DMS53 treated with DMSO at 0.1 percent for 48 hours (cell line): Measurements from ENCODE around the gene ADSL.
"Not testable (repeated sequence)": the region's sequence is repeated elsewhere in the genome, so short reads cannot be mapped to it uniquely, and the experiment has no call there.

Experiments used
- DNase-seq: peaks from one replicate; lab custom pipeline; 2025; ENCODE audit not compliant: unreplicated experiment; lab: John Stamatoyannopoulos, UW

The ADSL gene

GRCh38 chr22:40346185-40347118 lies at the start of gene ADSL:
TSS of gene ADSL (plus strand) at chr22:40346500. CDS start at chr22:40346559, 59 bp downstream.
- DNase-seq, result peak; percentile 64

- no peak for DNase-seq
Measured at GRCh38 chr22:40300316-40300715, 46.0 kb upstream of the ADSL start.

- DNase-seq, result no peak
Measured at GRCh38 chr22:40300884-40301672, 45.2 kb upstream of the ADSL start.

GRCh38 chr22:40302149-40302548 lies 44.2 kb upstream of the ADSL start:
- no peak for DNase-seq

GRCh38 chr22:40305625-40306024 lies 40.7 kb upstream of the ADSL start:
- DNase-seq, result no peak

GRCh38 chr22:40308999-40309573 lies 37.2 kb upstream of the ADSL start:
- no peak for DNase-seq

GRCh38 chr22:40309631-40310030 lies 36.7 kb upstream of the ADSL start:
- no peak for DNase-seq

GRCh38 chr22:40310081-40310767 lies 36.1 kb upstream of the ADSL start:
- DNase-seq, result no peak

GRCh38 chr22:40310768-40311120 lies 35.6 kb upstream of the ADSL start:
- DNase-seq, result no peak

GRCh38 chr22:40311646-40312045 lies 34.7 kb upstream of the ADSL start:
- not testable (repeated sequence) for DNase-seq

GRCh38 chr22:40312050-40312449 lies 34.2 kb upstream of the ADSL start:
- no peak for DNase-seq

GRCh38 chr22:40313007-40313406 lies 33.3 kb upstream of the ADSL start:
- no peak for DNase-seq

- no peak for DNase-seq
Measured at GRCh38 chr22:40314041-40314440, 32.3 kb upstream of the ADSL start.

- no peak for DNase-seq
Measured at GRCh38 chr22:40320687-40321086, 25.6 kb upstream of the ADSL start.

- DNase-seq, result no peak
Measured at GRCh38 chr22:40322021-40322420, 24.3 kb upstream of the ADSL start.

- DNase-seq, result no peak
Measured at GRCh38 chr22:40322818-40323447, 23.4 kb upstream of the ADSL start.

GRCh38 chr22:40323681-40324171 lies 22.6 kb upstream of the ADSL start:
- DNase-seq, result no peak

GRCh38 chr22:40324468-40325305 lies 21.6 kb upstream of the ADSL start:
- DNase-seq, result no peak

- no peak for DNase-seq
Measured at GRCh38 chr22:40325315-40325714, 21.0 kb upstream of the ADSL start.
